IMR-90 (cell line): ENCODE results near the gene TAF1B. TPM values are rescaled to one million over a fixed set of nuclear protein-coding genes. Genes with fewer than 3 reads are reported as not detected.

ENCODE experiments used
- ATAC-seq: fragments of 200-7000 bp; cut with Tn5 transposase; 2 replicates; pipeline ENCODE4 v1.9.1; 2020; ENCODE audit warnings: low read depth, mild to moderate bottlenecking, moderate library complexity
- BruUV-seq: library from RNA; stranded (reverse); fragments of 400-500 nt; replicated peaks from 2 replicates; lab custom pipeline; 2021; lab: Mats Ljungman, UMichigan
- CTCF ChIA-PET: fragments of 300-600 bp; formaldehyde crosslinking; extraction: SDS; loops from one replicate; lab custom pipeline; 2021; ENCODE audit warnings: antibody characterized with exemption; lab: Yijun Ruan, JAX
- POLR2A ChIA-PET: fragments of 300-600 bp; sonication (Branson Sonifier 250); formaldehyde crosslinking; loops from one replicate; lab custom pipeline; 2022; ENCODE audit warnings: antibody characterized with exemption; ENCODE audit not compliant: unreplicated experiment; lab: Charles Lee
- DNase-seq: peaks from one replicate; pipeline ENCODE4 v3.0.0; 2013
- H2AFZ ChIP-seq: replicated peaks from 2 replicates; pipeline ENCODE3; 2013; ENCODE audit warnings: low read length, mild to moderate bottlenecking; ENCODE audit not compliant: poor library complexity
- H2AK5ac ChIP-seq: 2 replicates; pipeline ENCODE4 v1.6.1; 2013; ENCODE audit warnings: low read depth, low read length, inconsistent platforms
- H2AK9ac ChIP-seq: replicated peaks from 2 replicates; pipeline ENCODE3; 2013; ENCODE audit warnings: mild to moderate bottlenecking, low read depth, low read length, moderate library complexity; ENCODE audit not compliant: poor library complexity
- H2BK120ac ChIP-seq: 2 replicates; pipeline ENCODE4 v1.6.1; 2013; ENCODE audit warnings: low read depth, low read length, inconsistent platforms
- H2BK15ac ChIP-seq: 3 replicates; pipeline ENCODE4 v1.6.1; 2013; ENCODE audit warnings: low read depth, low read length, inconsistent platforms
- H2BK20ac ChIP-seq: 2 replicates; pipeline ENCODE4 v1.6.1; 2013; ENCODE audit warnings: low read depth, mild to moderate bottlenecking, inconsistent platforms, low read length, moderate library complexity
- H2BK5ac ChIP-seq: 2 replicates; pipeline ENCODE4 v1.6.1; 2013; ENCODE audit warnings: mild to moderate bottlenecking, low read depth, low read length, inconsistent platforms; ENCODE audit not compliant: poor library complexity, severe bottlenecking
- H3K14ac ChIP-seq: replicated peaks from 2 replicates; pipeline ENCODE4 v1.6.1; 2013; ENCODE audit warnings: low read depth, low read length, inconsistent platforms
- H3K18ac ChIP-seq: 2 replicates; pipeline ENCODE4 v1.6.1; 2013; ENCODE audit warnings: low read depth, low read length, control low read depth
- H3K23ac ChIP-seq: 2 replicates; pipeline ENCODE4 v1.6.1; 2013; ENCODE audit warnings: low read depth, low read length, inconsistent platforms
- H3K27ac ChIP-seq: 2 replicates; pipeline ENCODE4 v1.5.1; 2013; ENCODE audit warnings: mild to moderate bottlenecking, control low read depth, low read length; ENCODE audit not compliant: insufficient read depth
- H3K27me3 ChIP-seq: 2 replicates; pipeline ENCODE4 v1.6.1; 2013; ENCODE audit warnings: low read length; ENCODE audit not compliant: control insufficient read depth, insufficient read depth
- H3K36me3 ChIP-seq: 2 replicates; pipeline ENCODE4 v1.6.1; 2013; ENCODE audit warnings: low read length, mixed read lengths; ENCODE audit not compliant: control insufficient read depth, insufficient read depth
- H3K4ac ChIP-seq: 2 replicates; pipeline ENCODE4 v1.6.1; 2013; ENCODE audit warnings: low read depth, low read length, inconsistent platforms
- H3K4me1 ChIP-seq: 2 replicates; pipeline ENCODE4 v1.6.1; 2013; ENCODE audit warnings: low read length, mixed read lengths; ENCODE audit not compliant: control insufficient read depth, insufficient read depth
- H3K4me2 ChIP-seq: 2 replicates; pipeline ENCODE4 v1.6.1; 2013; ENCODE audit warnings: low read depth, mild to moderate bottlenecking, control low read depth, low read length, moderate library complexity
- H3K4me3 ChIP-seq: 2 replicates; pipeline ENCODE4 v1.5.1; 2013; ENCODE audit warnings: low read depth, mild to moderate bottlenecking, control low read depth, low read length, moderate library complexity; ENCODE audit not compliant: insufficient read depth
- H3K56ac ChIP-seq: 2 replicates; pipeline ENCODE4 v1.6.1; 2013; ENCODE audit warnings: low read length, inconsistent platforms; ENCODE audit not compliant: insufficient read depth; ENCODE audit errors: extremely low read depth
- H3K79me1 ChIP-seq, 2 experiments: 2 replicates each; pipeline ENCODE4 v1.6.1; 2013; ENCODE audit warnings: low read length in 2 of 2, inconsistent platforms in 1 of 2, low read depth in 1 of 2
- H3K9ac ChIP-seq: 2 replicates; pipeline ENCODE4 v1.6.1; 2013; ENCODE audit warnings: low read depth, low read length, control low read depth
- H3K9me1 ChIP-seq: 2 replicates; pipeline ENCODE4 v1.6.1; 2013; ENCODE audit warnings: low read length, inconsistent platforms; ENCODE audit not compliant: insufficient read depth
- H3K9me3 ChIP-seq: 2 replicates; pipeline ENCODE4 v1.6.1; 2013; ENCODE audit warnings: low read length; ENCODE audit not compliant: control insufficient read depth, insufficient read depth
- H4K20me1 ChIP-seq: 2 replicates; pipeline ENCODE4 v1.6.1; 2013; ENCODE audit warnings: low read length, inconsistent platforms; ENCODE audit not compliant: insufficient read depth
- H4K5ac ChIP-seq: 2 replicates; pipeline ENCODE4 v1.6.1; 2013; ENCODE audit warnings: mild to moderate bottlenecking, low read depth, low read length, control low read depth
- H4K8ac ChIP-seq, 2 experiments: 2 replicates each; pipeline ENCODE4 v1.6.1; 2013; ENCODE audit warnings: low read depth in 2 of 2, low read length in 2 of 2, control low read depth in 1 of 2, inconsistent platforms in 1 of 2
- H4K91ac ChIP-seq: 2 replicates; pipeline ENCODE4 v1.6.1; 2013; ENCODE audit warnings: low read depth, low read length, inconsistent platforms; ENCODE audit not compliant: insufficient read depth
- BHLHE40 ChIP-seq: fragments of 150-350 bp; IDR thresholded peaks from 2 replicates; pipeline ENCODE4 v1.6.1; 2016; ENCODE audit warnings: mild to moderate bottlenecking, low read depth, low read length
- CEBPB ChIP-seq: IDR thresholded peaks from 2 replicates; pipeline ENCODE4 v1.6.1; 2012; ENCODE audit warnings: low read depth, low read length, improper control_type of control experiment
- CHD1 ChIP-seq: IDR thresholded peaks from 2 replicates; pipeline ENCODE4 v1.6.1; 2012; ENCODE audit warnings: low read depth, low read length, improper control_type of control experiment
- CTCF ChIP-seq: conservative IDR thresholded peaks from 2 replicates; pipeline ENCODE4 v1.5.1; 2012; ENCODE audit warnings: mild to moderate bottlenecking, low read depth, low read length, improper control_type of control experiment
- ELK1 ChIP-seq: fragments of 150-350 bp; IDR thresholded peaks from 2 replicates; pipeline ENCODE4 v1.6.1; 2016; ENCODE audit warnings: low read depth, mild to moderate bottlenecking, low read length, moderate library complexity, borderline replicate concordance
- MAZ ChIP-seq: IDR thresholded peaks from 2 replicates; pipeline ENCODE4 v1.6.1; 2012; ENCODE audit warnings: low read depth, mild to moderate bottlenecking, low read length, improper control_type of control experiment, moderate library complexity, borderline replicate concordance
- NFE2L2 ChIP-seq: fragments of 150-350 bp; IDR thresholded peaks from 2 replicates; pipeline ENCODE4 v1.6.1; 2016; ENCODE audit warnings: low read depth, mild to moderate bottlenecking, low read length
- POLR2A ChIP-seq: IDR thresholded peaks from 2 replicates; pipeline ENCODE4 v1.6.1; 2012; ENCODE audit warnings: mild to moderate bottlenecking, low read depth, low read length
- RAD21 ChIP-seq: IDR thresholded peaks from 2 replicates; pipeline ENCODE4 v1.6.1; 2012; ENCODE audit warnings: low read length, improper control_type of control experiment
- RCOR1 ChIP-seq: IDR thresholded peaks from 2 replicates; pipeline ENCODE4 v1.6.1; 2012; ENCODE audit warnings: mild to moderate bottlenecking, low read length, improper control_type of control experiment; ENCODE audit not compliant: insufficient replicate concordance
- RFX5 ChIP-seq: IDR thresholded peaks from 2 replicates; pipeline ENCODE4 v1.8.0; 2012; ENCODE audit warnings: low read depth, mild to moderate bottlenecking, low read length, moderate library complexity
- SMC3 ChIP-seq: fragments of 150-350 bp; IDR thresholded peaks from 2 replicates; pipeline ENCODE4 v1.6.1; 2016; ENCODE audit warnings: low read depth, mild to moderate bottlenecking, antibody characterized with exemption, low read length, moderate library complexity
- USF2 ChIP-seq: fragments of 150-350 bp; IDR thresholded peaks from 2 replicates; pipeline ENCODE4 v1.6.1; 2017; ENCODE audit warnings: mild to moderate bottlenecking, antibody characterized with exemption, low read length, low read depth
- WGBS, 2 experiments: methylation state at CpG; one replicate each; pipeline versions ENCODE4 v1.1.5 to v1.1.7; 2013; ENCODE audit warnings: missing lambda C conversion rate in 2 of 2; ENCODE audit not compliant: insufficient read length in 1 of 2; ENCODE audit errors: extremely low coverage in 2 of 2; 5-methylcytosine and 5-hydroxymethylcytosine counted together
- dilution Hi-C: fragments of 300-500 bp; cut with HindIII; formaldehyde crosslinking; loops from one replicate; pipeline ENCODE4 v1.14.3; 2018; ENCODE audit warnings: low sequenced_read_pairs; ENCODE audit not compliant: unreplicated experiment
- in situ Hi-C: fragments of 300-500 bp; cut with MboI; formaldehyde crosslinking; loops from 3 replicates; pipeline ENCODE4 v1.14.3; 2019; ENCODE audit warnings: low sequenced_read_pairs, inconsistent platforms, mixed read lengths
- intact Hi-C: fragments of 100-400 bp; cut with micrococcal nuclease; formaldehyde crosslinking; loops from 2 replicates; pipeline ENCODE4 v1.10.0; 2022
- polyA plus RNA-seq, 3 experiments: library from polyadenylated mRNA; depleted of rRNA; stranded (reverse); fragments of >200 nt; gene quantifications; 2 replicates each; pipeline ENCODE4 v1.2.3, GENCODE V29; 2012; ENCODE audit warnings: low replicate concordance in 1 of 3
- total RNA-seq: library from RNA; depleted of rRNA; stranded (reverse); fragments of >200 nt; gene quantifications from 2 replicates; pipeline ENCODE4 v1.2.3, GENCODE V29; 2012

Gene TAF1B
- total and polyA plus RNA-seq, 2 of the 4 experiments (the other 2 are of a cell fraction) = 8.4 to 19.9 TPM

GRCh38 chr2:9983401-9984216 lies 140.3 kb downstream of the TAF1B start:
- Histone ChIP-seq H2BK15ac (peak overlapping the region; percentile 84; the same call in 1 of the 3 replicates), H3K27me3 (no peaks in the 10 kb centered on the region), H3K23ac (no peak overlapping the region), H4K91ac (no peak overlapping the region), H3K79me1 (no peaks in the 10 kb centered on the region), H3K14ac (no peak overlapping the region), H3K4ac (peak overlapping the region; percentile 73), H4K20me1 (no peaks in the 10 kb centered on the region), H2AK5ac (peak overlapping the region; percentile 52; the same call in 1 of the 2 replicates), H3K9me1 (peaks cover 7% of the 10 kb centered on the region), H2BK20ac (0 out of 2 replicates have a peak overlapping the region, but pooled peaks have one; percentile 69), H2BK120ac (no peak overlapping the region), H3K4me2 (no peak overlapping the region), H3K9ac (no peak overlapping the region), H2AK9ac (no peak overlapping the region), H2AFZ (peak overlapping the region; percentile 66), H3K18ac (peak overlapping the region; percentile 91; the same call in 1 of the 2 replicates), H4K5ac (peak overlapping the region; percentile 41; the same call in 1 of the 2 replicates), H3K9me3 (no peaks in the 10 kb centered on the region), H2BK5ac (peak overlapping the region; percentile 59), H4K8ac (peak overlapping the region in 1 of 2 experiments; percentile 52; a peak in 1 of 4 replicates), H3K27ac (no peak overlapping the region; the same call in 1 of the 2 replicates), H3K4me1 (peaks cover 12% of the 10 kb centered on the region), H3K36me3 (no peaks in the 10 kb centered on the region), H3K56ac (no peak overlapping the region), H3K4me3 (no peak overlapping the region)
- intact Hi-C loops (loop anchor here (2.0 kb wide), 1 partner anchor 59 kb away; the partner anchor contains the start of gene KLF11), dilution Hi-C loops (no loop called here), in situ Hi-C loops (no loop called here)
- BruUV-seq = no TSS peak
- DNase-seq (peak; percentile 62), ATAC-seq (no peak)
- 96% methylated on average over 4 of the region's 15 CpGs; no CpG with 5 or more reads in 1 of the 2 experiments for WGBS, 2 experiments
- ChIA-PET CTCF (interaction anchor here (0.6 to 1.9 kb wide), 16 partner anchors 7 to 214 kb away, joined by 3 to 14 read pairs (median 4); partner anchors contain the start of genes KLF11 and TAF1B), POLR2A (no interaction called here)
- TF ChIP-seq MAZ (no peak), RCOR1 (no peak), SMC3 (no peak), POLR2A (no peak), RAD21 (no peak), CEBPB (no peak), NFE2L2 (no peak), RFX5 (no peak), ELK1 (no peak), USF2 (no peak), BHLHE40 (no peak), CHD1 (no peak), CTCF (no peak)
